Measurements from ENCODE around the gene LRRC37B. TPM values are rescaled to one million over a fixed set of nuclear protein-coding genes. Genes with fewer than 3 reads are reported as not detected.

LRRC37B gene
- total and polyA plus RNA-seq, 9 donors, result 12.1 to 23.8 (median 19.2) TPM

- H3K27me3 ChIP-seq, result no peaks in the 10 kb centered on the region
- no peaks in the 10 kb centered on the region for H3K9me3 ChIP-seq
- H3K27ac ChIP-seq, result no peak overlapping the region
- no peaks in the 10 kb centered on the region for H3K36me3 ChIP-seq
- no peak overlapping the region for H3K4me3 ChIP-seq
- intact Hi-C loops (cut with DNase I), result no loop called here
- WGBS, 3 donors, result 84 to 87% (median 85%) methylated on average over 9 of the region's 9 CpGs
- no peaks in the 10 kb centered on the region for H3K4me1 ChIP-seq (ENCODE audit: insufficient read depth)
- DNase-seq, result no peak
- TF ChIP-seq CTCF (IDR thresholded peaks at IDR 0.05) (no peak), EP300 (IDR thresholded peaks at IDR 0.05) (no peak), POLR2A (IDR thresholded peaks at IDR 0.05) (no peak)
Observed at GRCh38 chr17:32015245-32016013, 8.2 kb downstream of the LRRC37B start.

- Histone ChIP-seq H3K36me3 (no peaks in the 10 kb centered on the region), H3K9me3 (no peaks in the 10 kb centered on the region), H3K4me3 (no peak overlapping the region), H3K27me3 (no peaks in the 10 kb centered on the region), H3K4me1 (ENCODE audit: insufficient read depth) (no peaks in the 10 kb centered on the region), H3K27ac (no peak overlapping the region)
- DNase-seq, result no peak
- intact Hi-C loops (cut with DNase I), result no loop called here
- TF ChIP-seq CTCF (IDR thresholded peaks at IDR 0.05) (no peak), POLR2A (IDR thresholded peaks at IDR 0.05) (no peak), EP300 (IDR thresholded peaks at IDR 0.05) (no peak)
- WGBS, 3 donors, result 87 to 93% (median 89%) methylated on average over 7 of the region's 7 CpGs
Observed at GRCh38 chr17:32016231-32016630, 9.0 kb downstream of the LRRC37B start.

GRCh38 chr17:32019228-32019627, 12.0 kb downstream of the LRRC37B start:
- intact Hi-C loops (cut with DNase I), result no loop called here
- WGBS, 3 donors, result 93 to 97% (median 96%) methylated on average over 1 of the region's 1 CpG
- TF ChIP-seq CTCF (IDR thresholded peaks at IDR 0.05) (no peak), EP300 (IDR thresholded peaks at IDR 0.05) (no peak), POLR2A (IDR thresholded peaks at IDR 0.05) (no peak)

GRCh38 chr17:32020943-32021614, 13.9 kb downstream of the LRRC37B start:
- H3K4me3 ChIP-seq, result no peak overlapping the region
- H3K36me3 ChIP-seq, result no peaks in the 10 kb centered on the region
- no peaks in the 10 kb centered on the region for H3K27me3 ChIP-seq
- TF ChIP-seq CTCF (IDR thresholded peaks at IDR 0.05) (no peak), EP300 (IDR thresholded peaks at IDR 0.05) (no peak), POLR2A (IDR thresholded peaks at IDR 0.05) (no peak)
- H3K27ac ChIP-seq, result no peak overlapping the region
- intact Hi-C loops (cut with DNase I), result no loop called here
- 89 to 93% (median 90%) methylated on average over 16 of the region's 16 CpGs for WGBS, 3 donors
- DNase-seq, result no peak
- H3K9me3 ChIP-seq, result no peaks in the 10 kb centered on the region
- no peaks in the 10 kb centered on the region for H3K4me1 ChIP-seq (ENCODE audit: insufficient read depth)

More at GRCh38 chr17:32019228-32019627, 12.0 kb downstream of the LRRC37B start:
- H3K4me3 ChIP-seq, result no peak overlapping the region
- no peak overlapping the region for H3K27ac ChIP-seq
- no peaks in the 10 kb centered on the region for H3K36me3 ChIP-seq
- H3K27me3 ChIP-seq, result no peaks in the 10 kb centered on the region
- no peak for DNase-seq
- no peaks in the 10 kb centered on the region for H3K4me1 ChIP-seq (ENCODE audit: insufficient read depth)
- H3K9me3 ChIP-seq, result no peaks in the 10 kb centered on the region

Measured in ovary (tissue), 9 donors.